NCI-H128 (cell line): Measurements from ENCODE around the gene RSPH3.
"Not testable (repeated sequence)": the region's sequence is repeated elsewhere in the genome, so short reads cannot be mapped to it uniquely, and the experiment has no call there.

Experiments
- DNase-seq: peaks from one replicate; lab custom pipeline; 2025; ENCODE audit not compliant: unreplicated experiment; lab: John Stamatoyannopoulos, UW

Gene RSPH3, protein sequence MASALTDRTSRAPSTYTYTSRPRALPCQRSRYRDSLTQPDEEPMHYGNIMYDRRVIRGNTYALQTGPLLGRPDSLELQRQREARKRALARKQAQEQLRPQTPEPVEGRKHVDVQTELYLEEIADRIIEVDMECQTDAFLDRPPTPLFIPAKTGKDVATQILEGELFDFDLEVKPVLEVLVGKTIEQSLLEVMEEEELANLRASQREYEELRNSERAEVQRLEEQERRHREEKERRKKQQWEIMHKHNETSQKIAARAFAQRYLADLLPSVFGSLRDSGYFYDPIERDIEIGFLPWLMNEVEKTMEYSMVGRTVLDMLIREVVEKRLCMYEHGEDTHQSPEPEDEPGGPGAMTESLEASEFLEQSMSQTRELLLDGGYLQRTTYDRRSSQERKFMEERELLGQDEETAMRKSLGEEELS

DNA sequence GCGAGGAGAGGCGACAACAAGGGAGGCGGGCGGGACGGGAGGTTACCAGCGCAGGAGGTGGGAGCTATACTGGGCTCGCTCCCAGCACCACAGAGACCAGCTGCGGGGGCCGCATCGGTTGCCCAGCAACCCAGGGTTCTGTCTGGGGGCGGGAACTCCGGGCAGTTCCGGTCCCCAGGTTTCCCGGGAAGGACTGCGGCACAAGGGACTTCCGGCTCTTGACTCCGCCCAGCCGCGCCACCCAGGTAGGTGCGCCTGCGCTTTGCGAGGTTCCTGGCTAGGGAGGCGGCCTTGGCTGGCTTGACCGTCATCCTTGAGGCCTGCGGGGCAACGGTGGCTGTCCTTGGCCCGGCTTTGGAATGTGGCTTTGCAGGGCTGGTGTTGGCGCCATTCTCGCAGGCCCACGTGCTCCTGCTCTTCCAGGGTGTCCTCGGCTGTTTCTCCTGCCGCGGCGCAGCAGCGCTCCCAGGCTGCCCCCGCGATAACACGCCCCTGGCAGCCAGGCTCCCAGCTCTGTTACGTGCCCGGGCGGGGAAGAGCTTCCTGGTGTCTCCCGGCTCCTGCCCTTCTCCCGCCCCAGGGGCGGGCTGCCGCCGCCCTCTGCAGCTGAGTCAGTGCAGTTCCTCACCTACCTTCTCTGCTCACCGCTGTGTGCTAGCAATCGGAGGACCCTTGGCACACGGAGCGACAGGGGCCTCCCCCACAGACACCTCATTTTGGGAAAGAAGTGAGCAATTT is at the start of gene RSPH3:
TSS of gene RSPH3 (minus strand) at position 537 of the 738 bp plus-strand sequence. CDS start 652 bp downstream, outside the sequence.
- DNase-seq: peak; percentile 94

DNA sequence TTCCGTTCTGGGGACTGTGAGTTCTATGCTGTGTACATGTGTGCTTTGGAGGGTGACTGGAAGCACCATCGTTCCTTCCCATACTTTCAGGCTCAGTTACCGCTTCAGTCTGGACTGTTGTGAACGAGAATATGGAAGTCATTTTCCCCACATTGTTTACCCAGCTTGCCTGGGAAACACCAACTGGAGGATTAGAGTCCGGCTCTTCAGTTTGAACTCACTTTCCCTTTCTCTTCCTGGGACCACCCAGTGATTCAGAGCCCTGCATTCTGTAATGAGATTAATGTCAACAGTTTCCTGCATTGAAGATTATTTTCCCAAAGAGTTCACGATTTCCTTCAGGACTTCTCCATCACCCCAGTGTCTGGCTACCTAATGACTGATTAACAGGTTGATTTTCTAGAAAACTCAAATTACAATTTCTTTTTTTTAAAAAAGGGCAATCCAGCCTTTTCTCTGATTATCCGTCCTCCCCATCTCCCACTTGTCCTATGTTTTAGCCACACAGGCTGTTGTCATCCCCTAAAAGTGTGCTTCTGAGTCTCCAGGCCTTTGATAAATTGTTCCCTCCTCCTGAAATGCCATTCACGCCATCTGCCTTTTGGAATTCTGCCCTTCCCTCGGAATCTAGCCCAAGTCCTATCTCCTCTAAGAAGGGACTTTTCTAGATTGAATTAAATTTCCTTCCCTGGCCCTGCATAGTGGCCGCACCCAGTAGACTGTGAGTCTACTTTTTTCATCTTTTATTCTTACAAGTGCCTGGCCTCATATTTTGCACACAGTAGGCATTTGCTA is 48.1 kb upstream of the RSPH3 start:
- no peak for DNase-seq

DNA sequence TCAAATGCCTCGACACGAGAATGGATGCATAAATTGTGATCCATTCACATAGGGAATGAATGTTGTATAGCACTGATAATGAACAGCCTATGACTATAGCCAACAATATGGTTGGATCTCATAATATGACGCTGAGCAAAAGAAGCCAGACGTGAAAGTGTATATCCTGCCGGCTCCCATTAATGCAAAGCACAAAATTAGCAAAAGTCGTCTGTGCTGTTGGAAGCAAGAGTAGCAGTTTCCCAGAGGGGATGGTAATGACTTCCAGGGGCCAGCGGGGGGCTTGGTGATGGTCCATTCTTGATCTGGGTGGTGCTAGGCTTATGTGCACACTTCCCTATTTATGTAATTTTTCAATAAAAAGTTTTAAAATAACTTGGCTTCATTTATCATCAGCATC is 45.8 kb upstream of the RSPH3 start:
- no peak for DNase-seq

DNA sequence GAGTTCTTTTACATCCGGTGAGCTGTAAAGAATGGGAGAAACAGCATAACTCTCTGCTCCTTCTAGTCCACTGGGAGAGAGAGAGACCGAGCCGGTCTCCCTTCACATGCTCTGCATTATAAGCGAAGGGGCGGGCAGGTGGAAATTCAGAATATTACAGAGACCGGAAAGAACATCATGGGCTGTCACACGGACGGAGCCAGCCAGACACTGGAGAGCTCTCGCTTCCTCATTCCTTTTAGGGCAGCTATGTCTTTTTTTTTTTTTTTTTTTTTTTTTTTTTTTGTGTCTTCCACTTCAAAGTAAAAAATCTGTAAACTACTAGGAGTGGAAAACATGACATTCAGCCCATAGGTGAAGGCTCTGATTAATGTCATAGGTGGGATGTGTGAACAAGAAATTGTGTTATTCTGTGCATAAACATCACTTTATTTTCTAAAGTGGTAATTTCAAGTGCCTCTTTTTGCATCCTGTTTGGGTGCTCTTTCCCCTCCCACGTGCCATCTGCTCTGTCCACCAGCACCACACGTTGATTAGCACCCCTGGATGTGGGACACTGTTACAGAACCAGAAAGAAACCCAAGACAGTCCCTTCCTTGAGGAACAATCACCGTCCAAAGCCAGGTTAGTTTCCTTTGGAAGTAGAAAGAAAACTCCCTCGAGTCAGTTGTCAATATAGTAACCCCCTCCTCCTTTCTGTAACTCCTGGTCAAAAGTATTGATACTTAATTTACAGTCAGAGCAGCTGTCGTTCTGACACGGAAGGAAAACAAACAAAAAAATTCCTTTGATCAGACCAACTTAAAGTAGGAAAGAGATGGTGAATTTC is 45.1 kb upstream of the RSPH3 start, which contains the start of gene TAGAP:
TSS of gene TAGAP (minus strand) at position 93 of the 829 bp plus-strand sequence. CDS start 845 bp downstream, outside the sequence.
- DNase-seq: no peak

DNA sequence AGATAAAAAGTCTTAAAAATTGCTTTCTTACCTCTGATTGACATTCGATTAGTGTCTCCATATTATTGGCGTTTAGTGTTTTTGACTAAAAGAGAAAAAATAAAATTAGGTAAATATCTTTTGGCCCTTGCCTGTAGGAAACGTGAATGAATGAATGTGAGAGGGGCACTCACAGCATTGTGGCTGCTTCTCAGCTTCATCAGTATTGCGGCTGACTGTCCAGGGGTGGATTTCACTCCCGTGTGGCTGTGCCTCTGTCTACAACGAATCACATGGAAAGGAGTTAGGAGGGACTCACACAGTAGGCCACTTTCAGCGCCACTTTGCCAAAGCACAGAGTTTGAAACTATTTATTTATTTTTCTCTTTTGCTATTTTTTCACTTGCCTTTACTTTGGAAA is 43.9 kb upstream of the RSPH3 start:
- no peak for DNase-seq

DNA sequence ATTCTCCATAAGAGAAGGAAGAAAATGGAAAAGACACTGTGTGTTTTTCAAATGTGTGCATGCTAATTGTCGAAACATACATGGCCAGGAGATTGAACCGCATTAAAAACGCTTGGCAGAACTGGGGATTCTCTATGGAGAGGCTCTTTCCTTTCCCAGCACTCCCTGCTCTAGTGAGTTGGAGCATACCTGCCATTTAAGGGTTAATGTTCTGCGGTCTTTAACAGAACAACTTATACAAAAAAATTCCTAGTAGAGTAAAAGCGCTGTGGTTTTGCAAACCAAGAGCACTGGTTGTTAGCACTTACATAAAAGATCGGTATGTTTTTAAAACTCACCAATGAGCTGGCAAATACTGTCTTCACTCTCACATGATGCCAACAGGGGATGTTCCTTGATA is 43.2 kb upstream of the RSPH3 start:
- no peak for DNase-seq

DNA sequence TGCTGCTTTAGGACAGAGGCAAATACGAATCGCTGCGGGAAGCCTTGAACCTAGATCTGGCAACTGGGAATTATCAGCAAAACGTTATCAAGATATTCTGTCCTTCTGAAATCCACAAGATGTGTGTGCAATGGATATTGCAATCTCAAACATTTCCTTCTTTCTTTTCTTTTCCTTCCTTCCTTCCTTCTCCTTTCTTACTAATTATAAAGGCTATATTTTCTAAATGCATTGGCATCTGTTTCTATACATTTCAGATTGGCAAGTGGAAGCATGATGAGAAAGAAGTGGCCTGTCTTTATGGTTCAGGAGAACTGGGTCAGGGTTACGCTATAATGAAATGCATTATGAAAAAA is 42.8 kb upstream of the RSPH3 start:
- DNase-seq: no peak

DNA sequence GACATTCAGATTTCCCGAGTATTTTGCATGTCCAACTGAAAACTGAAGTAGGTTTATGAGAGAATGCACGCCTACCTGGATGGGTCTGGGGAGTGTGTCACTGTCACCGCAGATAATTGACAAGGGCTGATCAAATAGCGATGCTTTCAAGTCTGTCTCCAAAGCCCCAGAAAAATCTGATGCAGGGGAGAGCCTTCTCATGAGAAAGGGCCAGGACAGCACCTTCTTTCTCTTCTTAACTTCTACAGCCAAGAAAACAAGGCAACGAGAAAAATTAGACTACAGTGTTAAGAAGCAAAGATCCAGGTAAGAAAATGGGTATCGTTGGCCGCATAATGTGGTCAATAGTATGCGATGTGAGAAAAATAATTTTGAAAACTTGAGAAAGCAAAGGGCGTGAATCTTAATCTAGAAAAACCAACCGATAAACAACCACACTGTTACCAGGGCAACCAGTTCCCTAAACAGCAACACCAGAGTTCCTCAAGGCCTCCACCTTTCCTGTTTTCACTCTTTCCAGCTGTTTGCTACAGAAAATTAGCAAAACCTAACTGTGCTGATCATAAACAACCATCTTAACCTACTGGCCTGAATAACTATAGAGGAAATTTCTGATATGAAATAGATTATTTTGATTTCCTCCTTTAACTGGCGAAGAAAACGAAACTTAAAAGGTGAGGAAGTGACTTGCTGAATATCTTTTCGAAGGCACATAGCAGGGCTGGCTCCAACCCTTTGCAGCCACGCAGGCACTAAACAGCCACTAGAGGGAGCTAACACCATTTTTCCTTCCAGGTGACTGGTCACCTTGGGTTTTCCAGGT is 42.2 kb upstream of the RSPH3 start:
- peak; percentile 34 for DNase-seq

DNA sequence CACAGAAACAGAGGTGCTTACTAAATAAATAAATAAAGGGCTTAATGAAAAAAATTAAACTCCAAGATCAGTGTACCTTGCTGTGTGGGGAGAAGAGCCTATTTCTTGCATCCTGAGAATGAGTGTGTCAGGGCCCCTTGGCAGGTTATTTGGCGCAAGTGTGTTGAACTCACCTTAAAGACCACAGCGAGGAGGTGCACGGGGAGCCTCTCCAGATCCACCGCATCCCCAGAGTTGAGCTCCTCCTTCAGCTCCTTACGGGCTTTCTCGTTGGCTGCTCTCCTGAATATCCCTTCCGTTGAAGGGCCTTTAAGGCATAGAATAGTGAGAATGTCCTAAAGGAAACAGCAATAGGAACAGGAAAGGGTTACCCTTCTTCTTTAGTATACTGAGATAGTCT is 41.2 kb upstream of the RSPH3 start:
- DNase-seq: no peak

DNA sequence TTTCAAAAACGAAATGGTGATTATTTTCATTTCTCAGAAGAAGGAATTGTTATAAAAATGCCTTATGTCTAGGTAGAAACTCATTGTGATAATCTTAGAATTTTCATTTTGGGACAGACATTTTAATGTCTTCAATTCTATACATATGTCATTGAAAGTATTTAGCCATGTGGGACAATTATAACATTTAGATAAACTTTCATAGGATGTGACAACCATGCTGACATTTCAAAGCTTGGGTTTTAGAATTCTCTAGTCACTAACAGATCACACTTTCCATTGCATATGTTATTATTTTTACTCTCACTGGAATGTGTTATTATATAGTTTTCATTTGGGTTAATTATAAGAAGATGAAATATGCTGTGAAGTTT is 39.9 kb upstream of the RSPH3 start:
- DNase-seq: no peak

DNA sequence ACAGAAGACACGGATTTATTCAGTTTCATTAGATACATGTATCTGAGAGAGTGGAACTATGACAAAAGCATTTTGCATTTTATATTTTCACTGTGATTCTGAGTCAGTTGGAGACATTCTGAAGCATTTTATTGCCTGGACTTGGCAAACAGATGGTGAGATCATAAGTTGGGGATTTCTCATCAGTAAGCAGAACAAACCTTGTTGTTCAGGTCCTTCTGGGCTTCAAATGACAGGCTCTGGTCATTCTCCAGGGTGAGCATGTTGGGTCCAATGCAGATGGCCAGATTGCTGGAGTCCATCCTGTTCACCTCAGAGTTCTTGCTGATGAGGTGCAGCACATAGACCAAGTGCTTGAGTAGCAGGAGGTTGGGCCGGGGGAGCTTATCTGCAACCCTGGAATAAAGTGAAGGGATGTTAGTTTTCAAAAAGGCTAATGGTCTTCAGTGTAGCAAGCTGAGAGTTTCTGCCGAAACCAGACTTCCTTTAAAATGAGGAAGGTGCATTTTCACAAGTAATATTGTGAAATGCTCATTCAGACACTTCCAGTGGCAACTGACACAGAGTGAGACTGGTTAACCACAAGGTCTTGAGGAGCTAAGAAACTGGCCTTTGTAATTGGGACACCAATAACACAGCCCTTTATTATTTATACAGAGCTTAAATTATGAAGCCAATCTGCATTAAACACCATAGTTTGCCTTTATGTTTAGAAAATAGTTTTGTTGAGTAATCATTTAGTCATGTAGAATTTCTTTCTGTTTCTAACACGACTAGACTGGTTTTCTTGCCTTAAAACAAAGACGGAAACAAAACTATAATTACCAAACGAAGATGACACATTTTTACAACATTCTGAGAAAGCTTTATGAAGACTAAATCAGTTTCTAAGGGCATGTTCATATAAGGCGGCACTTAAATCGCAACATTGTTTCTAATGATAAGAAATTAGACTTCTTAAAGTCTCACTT is 39.2 kb upstream of the RSPH3 start:
- DNase-seq: no peak

DNA sequence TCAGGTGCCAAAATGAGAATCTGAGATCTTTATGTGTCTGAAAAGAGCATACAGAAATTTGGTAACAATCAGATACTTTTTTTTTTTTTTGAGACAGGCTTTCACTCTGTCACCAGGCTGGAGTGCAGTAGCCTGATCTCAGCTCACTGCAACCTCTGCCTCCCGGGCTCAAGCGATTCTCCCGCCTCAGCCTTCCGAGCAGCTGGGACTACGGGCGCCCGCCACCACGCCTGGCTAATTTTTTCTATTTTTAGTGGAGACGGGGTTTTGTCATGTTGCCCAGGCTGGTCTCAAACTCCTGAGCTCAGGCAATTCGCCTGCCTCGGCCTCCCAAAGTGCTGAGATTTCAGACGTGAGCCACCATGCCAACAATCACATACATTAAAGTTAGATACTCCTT is 38.3 kb upstream of the RSPH3 start:
- not testable (repeated sequence) for DNase-seq

DNA sequence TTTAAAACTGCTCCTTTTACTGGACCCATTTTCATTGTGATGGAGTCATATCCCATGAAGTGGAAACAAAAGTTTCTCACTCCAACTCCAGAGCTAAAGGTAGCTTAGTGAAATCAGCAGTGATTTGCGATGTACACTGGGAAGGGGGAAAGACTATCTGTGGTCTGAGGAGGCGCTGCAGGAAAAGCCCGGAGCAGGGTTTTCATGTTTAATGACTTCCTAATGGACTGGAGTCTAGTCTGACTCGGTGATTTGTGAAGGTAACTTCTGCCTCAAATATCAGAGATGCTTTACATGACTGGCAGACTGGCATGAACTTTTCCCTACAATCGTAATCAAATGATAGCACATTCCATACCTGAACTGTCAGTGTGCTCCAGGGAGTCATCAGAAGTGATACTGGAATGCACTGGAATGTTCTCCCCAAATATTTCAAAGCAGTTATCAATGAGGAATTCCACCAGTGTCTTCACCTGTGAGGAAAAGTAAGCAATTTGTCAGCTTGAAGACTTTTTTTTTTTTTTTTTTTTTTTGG is 37.8 kb upstream of the RSPH3 start:
- DNase-seq: no peak

DNA sequence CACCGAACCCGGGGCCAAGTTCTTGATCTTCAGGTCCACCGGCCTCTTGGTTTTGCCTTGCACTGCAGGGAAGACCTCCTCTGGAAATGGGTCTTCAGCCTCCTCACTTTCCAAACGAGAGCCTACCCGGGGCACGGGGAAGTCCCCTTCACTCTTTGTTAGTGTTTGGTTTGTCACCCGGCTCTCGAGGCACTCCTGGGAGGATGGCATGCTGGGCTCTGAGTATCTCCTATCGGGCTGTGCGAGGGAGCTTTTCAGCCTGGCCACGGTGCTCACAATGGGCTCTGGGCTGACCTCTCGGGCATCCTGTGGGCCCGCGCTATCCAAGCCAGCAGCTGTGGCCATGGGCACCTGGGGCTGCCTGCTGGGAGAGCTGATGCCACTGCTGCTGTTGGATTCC is 36.7 kb upstream of the RSPH3 start:
- DNase-seq: no peak

DNA sequence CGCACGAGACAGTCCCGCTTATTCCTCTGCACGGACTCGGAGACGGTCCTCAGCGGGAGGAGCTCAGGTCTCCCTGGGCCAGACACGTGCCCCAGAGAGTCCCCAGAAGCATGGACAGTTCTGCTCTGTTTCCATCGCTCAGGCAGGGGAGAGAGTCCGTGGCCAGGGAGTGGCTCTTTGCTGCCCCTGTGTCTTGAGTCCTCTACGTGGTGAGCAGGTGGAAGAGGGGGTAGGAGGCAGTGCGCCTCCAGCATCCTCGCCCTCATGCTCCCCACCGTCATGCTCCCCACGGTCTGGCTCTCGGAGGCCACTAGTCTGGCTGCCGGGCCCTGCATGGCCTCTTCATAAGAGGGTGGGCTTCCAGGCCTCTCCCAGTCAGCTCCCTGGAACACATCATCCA is 35.9 kb upstream of the RSPH3 start:
- DNase-seq: no peak

DNA sequence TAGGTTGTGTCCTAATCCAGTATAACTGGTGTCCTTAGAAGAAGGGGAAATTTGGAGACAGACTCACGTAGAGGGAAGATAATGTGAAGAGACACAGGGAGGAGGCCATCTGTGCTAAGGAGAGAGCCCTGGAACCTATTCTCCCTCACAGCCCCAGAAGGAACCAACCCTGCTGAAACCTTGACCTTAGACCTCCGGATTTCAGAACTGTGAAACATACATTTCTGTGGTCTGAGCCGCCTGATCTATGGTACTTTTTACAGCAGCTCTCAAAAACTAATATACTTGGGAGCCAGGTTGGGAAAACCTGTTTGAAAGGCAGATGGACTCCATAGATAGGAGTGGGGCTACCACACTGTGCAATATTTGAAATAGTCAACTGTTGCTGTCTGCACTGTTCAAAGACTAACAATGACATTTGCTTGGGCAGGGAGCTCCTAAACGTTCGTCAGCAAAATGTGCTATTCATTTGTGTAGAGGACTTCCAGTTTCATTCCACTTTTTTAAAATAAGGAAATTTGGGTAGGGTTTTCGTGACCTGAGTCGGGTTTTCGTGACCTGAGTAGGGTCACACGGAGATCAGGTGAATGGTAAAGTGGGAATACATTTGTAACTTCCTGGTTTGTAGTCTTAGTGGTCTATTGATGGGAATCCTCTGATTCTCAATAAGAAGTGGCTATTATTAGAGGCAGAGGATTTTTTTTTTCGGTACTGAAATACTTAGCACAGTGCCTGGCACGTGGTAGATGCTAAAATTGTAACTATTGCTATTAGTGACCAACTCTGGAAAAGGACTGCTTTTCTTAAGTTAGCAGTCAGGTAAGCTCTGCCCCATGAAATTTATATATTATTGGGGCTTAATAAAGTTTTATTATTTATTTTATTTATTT is 33.4 kb upstream of the RSPH3 start:
- no peak for DNase-seq

DNA sequence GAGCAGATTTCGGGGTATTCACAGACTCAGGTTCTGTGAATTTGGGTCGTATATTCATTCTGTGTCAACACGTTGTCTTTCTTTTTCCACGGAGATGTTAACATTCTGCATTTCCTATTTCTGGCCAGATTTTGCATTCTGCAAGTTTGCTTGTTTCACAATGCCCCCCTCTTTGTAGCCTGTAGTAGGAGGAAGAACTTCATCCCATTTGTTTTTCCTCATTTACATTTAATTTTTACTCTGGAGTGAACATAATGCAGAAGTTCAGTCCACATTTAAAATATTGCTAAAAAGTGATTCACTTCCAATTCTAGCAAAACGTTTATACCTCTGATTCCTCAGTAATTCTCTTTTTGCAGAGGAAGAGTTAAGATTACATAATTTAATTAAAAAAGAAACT is 31.8 kb upstream of the RSPH3 start:
- no peak for DNase-seq
